ENCODE results near the gene YAP1. TPM values are rescaled to one million over a fixed set of nuclear protein-coding genes. Genes with fewer than 3 reads are reported as not detected.
A peak's percentile ranks its signal among the peaks of the same experiment; 100 is the strongest.

The YAP1 gene
- polyA plus RNA-seq, 3 donors, result not detected

- peaks cover 9 to 20% (median 13%) of the 10 kb centered on the region in 3 donors for H3K27me3 Mint-ChIP-seq (ENCODE audit: low read depth in 3 of 3)
- H2AFZ ChIP-seq (ENCODE audit: insufficient read depth, low read depth, low read length, poor library complexity, severe bottlenecking), result no peak overlapping the region
Observed at GRCh38 chr11:102234779-102235439, 124.7 kb downstream of the YAP1 start.

GRCh38 chr11:102237096-102237735 is 127.0 kb downstream of the YAP1 start:
- no peak overlapping the region for H3K4me3 ChIP-seq (replicated peaks in 1 of 3; ENCODE audit: low read depth in 2 of 3, low read length in 3 of 3)
- Mint-ChIP-seq H3K4me3 (no peak overlapping the region), H3K36me3 (no peaks in the 10 kb centered on the region), H3K27me3 (ENCODE audit: low read depth in 3 of 3) (peaks cover 4 to 23% (median 12%) of the 10 kb centered on the region in 3 donors), H3K9me3 (peaks cover 0 to 5% (median 0%) of the 10 kb centered on the region in 7 donors), H3K4me1 (no peaks in the 10 kb centered on the region), H3K27ac (no peak overlapping the region)
- no peaks in the 10 kb centered on the region for H3K79me2 ChIP-seq (ENCODE audit: insufficient read depth, low read length)
- no peak for TF ChIP-seq CTCF (IDR thresholded peaks at IDR 0.05)
- WGBS (ENCODE audit: insufficient coverage), result 95% methylated on average over 3 of the region's 5 CpGs
- no peaks in the 10 kb centered on the region for H4K20me1 ChIP-seq (ENCODE audit: insufficient read depth, low read length)
- H3K9me3 ChIP-seq (replicated peaks in 1 of 2; ENCODE audit: control insufficient read depth in 1 of 2, insufficient read depth in 1 of 2, low read length in 2 of 2), result no peaks in the 10 kb centered on the region
- no peak for DNase-seq
- no peak overlapping the region for H3K9ac ChIP-seq (ENCODE audit: insufficient read depth, low read length, poor library complexity, severe bottlenecking)
- H3K4me1 ChIP-seq (ENCODE audit: control insufficient read depth in 1 of 2, insufficient read depth in 2 of 2, low read length in 2 of 2), result no peaks in the 10 kb centered on the region
- peaks cover 0 to 13% of the 10 kb centered on the region in 2 donors for H3K27me3 ChIP-seq (ENCODE audit: control insufficient read depth in 2 of 2, insufficient read depth in 2 of 2, low read length in 2 of 2)
- intact Hi-C loops (cut with micrococcal nuclease), result no loop called here
- H3K36me3 ChIP-seq (replicated peaks in 1 of 2; ENCODE audit: control insufficient read depth in 1 of 2, insufficient read depth in 2 of 2, low read length in 2 of 2), result no peaks in the 10 kb centered on the region
- no peak overlapping the region for H3K4me2 ChIP-seq (replicated peaks; ENCODE audit: extremely low read depth, low read length, poor library complexity, severe bottlenecking)
- H3K27ac ChIP-seq (ENCODE audit: low read depth in 1 of 2, low read length in 2 of 2), result no peak overlapping the region
- H2AFZ ChIP-seq (ENCODE audit: insufficient read depth, low read depth, low read length, poor library complexity, severe bottlenecking), result no peak overlapping the region

More at GRCh38 chr11:102234779-102235439, 124.7 kb downstream of the YAP1 start:
- no peak for TF ChIP-seq CTCF (IDR thresholded peaks at IDR 0.05)
- no peak for DNase-seq
- H3K4me1 Mint-ChIP-seq, result no peaks in the 10 kb centered on the region
- no peak overlapping the region for H3K4me3 Mint-ChIP-seq
- H3K36me3 Mint-ChIP-seq, result no peaks in the 10 kb centered on the region
- Histone ChIP-seq H3K4me1 (ENCODE audit: control insufficient read depth in 1 of 2, insufficient read depth in 2 of 2, low read length in 2 of 2) (no peaks in the 10 kb centered on the region), H3K9me3 (replicated peaks in 1 of 2; ENCODE audit: control insufficient read depth in 1 of 2, insufficient read depth in 1 of 2, low read length in 2 of 2) (no peaks in the 10 kb centered on the region), H3K79me2 (ENCODE audit: insufficient read depth, low read length) (no peaks in the 10 kb centered on the region), H3K27me3 (ENCODE audit: control insufficient read depth in 2 of 2, insufficient read depth in 2 of 2, low read length in 2 of 2) (peaks cover 0 to 13% of the 10 kb centered on the region in 2 donors), H3K4me2 (replicated peaks; ENCODE audit: extremely low read depth, low read length, poor library complexity, severe bottlenecking) (no peak overlapping the region), H3K9ac (ENCODE audit: insufficient read depth, low read length, poor library complexity, severe bottlenecking) (no peak overlapping the region), H4K20me1 (ENCODE audit: insufficient read depth, low read length) (no peaks in the 10 kb centered on the region), H3K4me3 (replicated peaks in 1 of 3; ENCODE audit: low read depth in 2 of 3, low read length in 3 of 3) (no peak overlapping the region), H3K36me3 (replicated peaks in 1 of 2; ENCODE audit: control insufficient read depth in 1 of 2, insufficient read depth in 2 of 2, low read length in 2 of 2) (no peaks in the 10 kb centered on the region), H3K27ac (ENCODE audit: low read depth in 1 of 2, low read length in 2 of 2) (no peak overlapping the region)
- intact Hi-C loops (cut with micrococcal nuclease), result no loop called here
- peak overlapping the region in 1 of 7 donors; percentile 9 for H3K27ac Mint-ChIP-seq
- no peaks in the 10 kb centered on the region for H3K9me3 Mint-ChIP-seq
- 20% methylated on average over 3 of the region's 7 CpGs for WGBS (ENCODE audit: insufficient coverage)

Data from CD14-positive monocyte (primary cell).